Coronary artery (tissue), 2 donors: ENCODE data around the gene CNN3.

Source experiments
- DNase-seq: peaks from one replicate; pipeline ENCODE4 v3.0.0-alpha.2; 2017; ENCODE audit warnings: low spot score
- H3K27ac ChIP-seq, 2 donors: fragments of 200-600 bp; sonication (generic); one replicate each; pipeline ENCODE4 v1.5.1; 2016 to 2019
- H3K4me3 ChIP-seq: fragments of 200-600 bp; sonication (generic); 2 replicates; pipeline ENCODE4 v1.5.1; 2016; ENCODE audit warnings: mild to moderate bottlenecking, moderate library complexity
- TF ChIP-seq, protein P1 (sequence below): fragments of 200-600 bp; sonication (generic); IDR thresholded peaks from one replicate; pipeline ENCODE4 v1.5.1; 2019; ENCODE audit warnings: antibody characterized with exemption

Gene CNN3

DNA sequence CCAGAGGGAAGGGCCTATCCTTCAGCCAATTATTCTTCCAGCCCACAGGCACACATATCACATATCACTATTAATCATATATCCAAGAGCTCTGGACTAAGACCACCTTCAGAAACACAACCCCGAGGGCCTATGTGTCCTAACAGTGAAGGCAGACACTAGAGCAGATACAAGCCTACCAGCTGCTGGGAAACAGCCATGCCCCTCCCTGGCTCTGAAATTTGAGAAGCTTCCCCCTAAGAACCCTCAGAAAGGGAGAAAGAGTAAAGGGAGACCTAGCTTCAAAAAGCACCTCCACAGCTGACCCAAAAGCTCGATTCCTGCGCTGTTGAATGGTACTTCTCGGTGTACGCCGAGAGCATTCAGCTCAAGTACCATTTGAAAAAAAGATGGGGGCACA, 17.4 kb downstream of the CNN3 start:
- Histone ChIP-seq H3K27ac (peak overlapping the region in 1 of 2 donors; percentile 9), H3K4me3 (no peak overlapping the region)
- TF ChIP-seq, protein P1, sequence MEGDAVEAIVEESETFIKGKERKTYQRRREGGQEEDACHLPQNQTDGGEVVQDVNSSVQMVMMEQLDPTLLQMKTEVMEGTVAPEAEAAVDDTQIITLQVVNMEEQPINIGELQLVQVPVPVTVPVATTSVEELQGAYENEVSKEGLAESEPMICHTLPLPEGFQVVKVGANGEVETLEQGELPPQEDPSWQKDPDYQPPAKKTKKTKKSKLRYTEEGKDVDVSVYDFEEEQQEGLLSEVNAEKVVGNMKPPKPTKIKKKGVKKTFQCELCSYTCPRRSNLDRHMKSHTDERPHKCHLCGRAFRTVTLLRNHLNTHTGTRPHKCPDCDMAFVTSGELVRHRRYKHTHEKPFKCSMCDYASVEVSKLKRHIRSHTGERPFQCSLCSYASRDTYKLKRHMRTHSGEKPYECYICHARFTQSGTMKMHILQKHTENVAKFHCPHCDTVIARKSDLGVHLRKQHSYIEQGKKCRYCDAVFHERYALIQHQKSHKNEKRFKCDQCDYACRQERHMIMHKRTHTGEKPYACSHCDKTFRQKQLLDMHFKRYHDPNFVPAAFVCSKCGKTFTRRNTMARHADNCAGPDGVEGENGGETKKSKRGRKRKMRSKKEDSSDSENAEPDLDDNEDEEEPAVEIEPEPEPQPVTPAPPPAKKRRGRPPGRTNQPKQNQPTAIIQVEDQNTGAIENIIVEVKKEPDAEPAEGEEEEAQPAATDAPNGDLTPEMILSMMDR: no peak
- DNase-seq: no peak

DNA sequence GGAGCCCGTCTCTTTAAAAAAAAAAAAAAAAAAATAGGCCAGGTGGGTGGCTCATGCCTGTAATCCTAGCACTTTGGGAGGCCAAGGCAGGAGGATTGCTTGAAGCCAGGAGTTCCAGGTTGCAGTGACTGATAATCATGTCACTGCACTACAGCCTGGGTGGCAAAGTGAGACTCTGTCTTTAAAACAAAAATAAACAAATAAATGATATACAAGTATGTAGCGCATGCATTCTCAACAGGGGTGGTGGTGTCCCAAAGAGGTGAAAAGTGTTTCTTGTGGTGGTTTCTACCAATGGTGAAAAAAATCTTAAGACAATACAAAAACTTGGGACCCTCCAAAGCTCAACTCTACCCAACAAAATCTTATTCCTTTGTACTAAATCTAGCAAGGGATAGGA, 17.9 kb downstream of the CNN3 start:
- no peak for DNase-seq
- Histone ChIP-seq H3K27ac (no peak overlapping the region), H3K4me3 (no peak overlapping the region)
- TF ChIP-seq, protein P1: no peak

DNA sequence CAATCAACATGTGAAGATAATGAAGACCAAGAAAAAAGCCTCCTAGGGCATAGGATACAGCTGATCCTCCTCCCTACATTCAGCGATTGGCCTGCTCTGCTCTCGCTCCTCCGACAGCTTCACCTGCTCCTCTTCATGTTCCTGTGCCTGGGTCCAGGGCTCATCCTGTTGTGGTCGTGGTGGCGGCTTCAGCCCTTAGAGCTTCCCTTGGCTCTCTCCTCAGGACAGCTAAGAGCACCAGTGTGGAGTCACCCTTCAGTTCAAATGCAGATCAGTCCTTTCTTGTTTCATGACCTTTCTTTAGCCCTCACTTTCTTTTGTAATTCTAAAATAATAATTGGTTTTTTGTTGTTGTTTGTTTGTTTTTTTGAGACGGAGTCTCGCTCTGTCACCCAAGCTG, 18.7 kb downstream of the CNN3 start:
- no peak overlapping the region for H3K27ac ChIP-seq
- DNase-seq: no peak
- H3K4me3 ChIP-seq: no peak overlapping the region

DNA sequence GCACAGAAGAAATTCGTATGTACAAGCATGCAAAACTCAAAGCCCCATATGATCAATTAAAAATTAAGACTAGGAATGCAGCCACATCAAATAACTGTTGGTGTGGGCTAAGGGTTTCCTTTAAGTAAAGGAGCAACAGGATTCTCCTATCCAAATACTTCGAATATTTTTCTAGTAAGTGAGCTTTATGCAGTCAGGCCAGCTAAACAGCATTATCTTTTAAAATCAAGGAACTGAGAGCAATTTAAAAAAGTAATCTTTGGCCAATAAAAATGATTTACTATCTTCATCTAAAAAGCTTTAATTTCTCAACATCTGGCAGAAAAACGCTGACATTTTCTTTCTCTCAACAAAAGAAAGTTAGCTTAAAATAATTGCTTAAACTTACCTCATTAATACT, 19.8 kb downstream of the CNN3 start:
- DNase-seq: no peak
- TF ChIP-seq, protein P1: no peak
- Histone ChIP-seq H3K27ac (no peak overlapping the region), H3K4me3 (no peak overlapping the region)

More for the DNA sequence above, 18.7 kb downstream of the CNN3 start:
- TF ChIP-seq, protein P1: no peak

DNA sequence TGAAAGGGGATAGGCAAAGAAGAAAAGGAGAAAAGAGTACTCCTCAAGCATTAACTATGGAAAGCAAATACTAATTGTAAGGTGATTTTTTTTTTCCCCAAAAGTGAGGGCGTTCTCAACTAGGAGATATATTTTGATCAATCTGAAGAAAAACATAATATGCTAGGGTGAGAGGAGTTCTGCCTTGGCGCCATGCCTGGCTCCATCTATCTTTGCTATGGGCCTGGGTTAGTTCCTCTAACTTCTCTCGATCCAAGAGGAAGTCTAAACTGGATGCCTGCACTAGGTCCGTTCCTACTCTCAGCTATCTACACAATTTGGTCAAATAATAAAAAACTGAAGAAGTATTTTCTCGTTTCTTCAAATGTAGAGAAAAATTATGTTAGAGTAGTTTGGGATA, 20.5 kb downstream of the CNN3 start:
- no peak overlapping the region for H3K27ac ChIP-seq

DNA sequence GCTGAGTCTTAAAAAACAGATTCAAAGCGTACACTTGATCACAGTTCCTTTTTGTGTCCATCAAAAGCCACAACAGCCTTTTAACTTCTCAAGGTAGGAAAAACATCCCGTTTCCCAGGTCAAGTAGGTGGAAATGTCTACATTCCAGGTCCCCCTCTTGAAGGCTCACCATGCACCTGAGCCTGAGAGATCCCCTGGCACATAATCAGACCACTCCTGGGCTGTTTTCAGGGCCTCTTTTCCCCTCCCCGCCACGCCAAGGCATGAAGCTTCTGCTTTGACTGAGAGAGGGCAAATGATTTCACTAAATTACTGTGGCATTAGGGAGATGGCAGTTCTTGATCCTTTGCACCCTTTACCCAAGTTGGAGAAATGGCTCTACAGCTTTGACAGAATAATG, 21.7 kb downstream of the CNN3 start:
- Histone ChIP-seq H3K4me3 (no peak overlapping the region), H3K27ac (no peak overlapping the region)
- TF ChIP-seq, protein P1: no peak
- no peak for DNase-seq

More for the DNA sequence above, 20.5 kb downstream of the CNN3 start:
- DNase-seq: no peak
- H3K4me3 ChIP-seq: no peak overlapping the region
- TF ChIP-seq, protein P1: no peak

DNA sequence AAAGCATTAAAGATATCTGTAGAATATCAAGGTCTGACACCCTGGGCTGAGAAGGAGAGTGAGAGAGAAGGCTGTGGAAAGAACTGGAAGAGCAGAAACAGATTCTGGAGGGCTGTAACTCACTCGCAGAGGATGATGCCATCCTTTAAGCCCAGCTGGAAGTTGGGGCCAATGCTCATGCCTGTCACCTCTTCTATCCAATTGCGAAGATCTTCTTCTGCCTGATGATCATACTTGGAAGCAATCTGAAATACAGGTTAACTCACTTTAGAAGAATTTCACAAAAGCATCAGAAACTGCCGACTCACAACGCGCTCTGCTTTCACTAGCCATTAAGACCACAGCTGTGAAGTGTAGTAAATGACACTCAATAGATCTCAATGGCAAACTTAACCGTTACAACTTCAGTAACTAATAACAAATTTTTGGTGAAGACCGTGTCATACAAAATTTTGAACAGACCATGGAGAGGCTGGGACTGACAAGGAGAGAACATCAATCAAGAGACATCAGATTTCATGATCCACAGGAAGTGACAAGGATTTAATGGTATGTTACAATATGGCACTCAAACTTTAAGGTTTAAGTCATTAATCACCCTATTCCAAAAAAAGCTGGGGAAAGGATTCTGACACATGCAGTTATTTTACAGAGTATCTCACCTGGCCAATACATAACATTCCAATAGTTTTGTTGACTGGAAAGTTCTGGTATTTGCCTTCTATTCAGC, 23.5 kb downstream of the CNN3 start:
- Histone ChIP-seq H3K4me3 (peak overlapping the region; percentile 10), H3K27ac (peak overlapping the region in 1 of 2 donors; percentile 51)
- TF ChIP-seq, protein P1: no peak
- DNase-seq: no peak
